OCI-LY1 (cell line): ENCODE measurements around the gene C2orf15.

ENCODE experiments used
- H2AFZ ChIP-seq: fragments of 200-600 bp; sonication (generic), shearing (Covaris generic); 2 replicates; pipeline ENCODE4 v1.6.0; 2014; ENCODE audit warnings: antibody characterized with exemption, mild to moderate bottlenecking, low read length
- H3F3A ChIP-seq: fragments of 200-600 bp; sonication (generic), shearing (Covaris generic); 2 replicates; pipeline ENCODE4 v1.6.0; 2014; ENCODE audit warnings: mild to moderate bottlenecking, antibody characterized with exemption, low read length, moderate library complexity; ENCODE audit not compliant: insufficient read depth
- H3K27ac ChIP-seq: fragments of 200-600 bp; sonication (generic); 2 replicates; pipeline ENCODE4 v1.5.1; 2014; ENCODE audit warnings: low read length, mixed run types, mild to moderate bottlenecking, low read depth; ENCODE audit not compliant: poor library complexity, severe bottlenecking
- H3K27me3 ChIP-seq: fragments of 200-600 bp; sonication (generic); 2 replicates; pipeline ENCODE4 v1.6.0; 2014; ENCODE audit warnings: antibody characterized with exemption, mild to moderate bottlenecking, low read length, moderate library complexity; ENCODE audit not compliant: insufficient read depth
- H3K36me3 ChIP-seq: fragments of 200-600 bp; sonication (generic); 2 replicates; pipeline ENCODE4 v1.6.1; 2014; ENCODE audit warnings: mild to moderate bottlenecking, antibody characterized with exemption, low read length, moderate library complexity, mixed read lengths; ENCODE audit not compliant: insufficient read depth
- H3K4me1 ChIP-seq: fragments of 200-600 bp; sonication (generic); 2 replicates; pipeline ENCODE4 v1.5.1; 2014; ENCODE audit warnings: mild to moderate bottlenecking, low read length, moderate library complexity; ENCODE audit not compliant: insufficient read depth, severe bottlenecking
- H3K4me2 ChIP-seq: fragments of 200-600 bp; sonication (generic), shearing (Covaris generic); 2 replicates; pipeline ENCODE4 v1.6.1; 2014; ENCODE audit warnings: low read length
- H3K4me3 ChIP-seq: fragments of 200-600 bp; sonication (generic); 2 replicates; pipeline ENCODE4 v1.5.1; 2014; ENCODE audit warnings: low read length, low read depth, mild to moderate bottlenecking, mixed read lengths; ENCODE audit not compliant: poor library complexity, severe bottlenecking
- H3K79me2 ChIP-seq: fragments of 200-600 bp; shearing (Covaris generic); 2 replicates; pipeline ENCODE4 v1.6.1; 2016; ENCODE audit warnings: mixed run types, low read length, mixed read lengths; ENCODE audit not compliant: insufficient read depth
- H3K9ac ChIP-seq: fragments of 200-600 bp; sonication (generic), shearing (Covaris generic); 2 replicates; pipeline ENCODE4 v1.6.1; 2014; ENCODE audit warnings: mild to moderate bottlenecking, low read length, mixed read lengths
- H3K9me2 ChIP-seq: fragments of 200-600 bp; sonication (generic), shearing (Covaris generic); 2 replicates; pipeline ENCODE4 v1.6.1; 2014; ENCODE audit warnings: low read depth, mild to moderate bottlenecking, low read length, mixed read lengths
- H3K9me3 ChIP-seq: fragments of 200-600 bp; shearing (Covaris generic); 2 replicates; pipeline ENCODE4 v1.6.1; 2014; ENCODE audit warnings: low read length, mixed read lengths
- H4K20me1 ChIP-seq: fragments of 200-600 bp; sonication (generic), shearing (Covaris generic); 2 replicates; pipeline ENCODE4 v1.6.0; 2016; ENCODE audit warnings: mild to moderate bottlenecking, low read length; ENCODE audit not compliant: insufficient read depth
- EZH2 ChIP-seq: fragments of 200-600 bp; sonication (generic), shearing (Covaris generic); IDR thresholded peaks from 2 replicates; pipeline ENCODE4 v1.8.0; 2017; ENCODE audit warnings: borderline replicate concordance, mixed run types, mild to moderate bottlenecking, antibody characterized with exemption, low read length, moderate library complexity, mixed read lengths
- TF ChIP-seq, protein P1 (sequence below): fragments of 200-600 bp; sonication (generic), shearing (Covaris generic); IDR thresholded peaks from 2 replicates; pipeline ENCODE4 v1.5.1; 2017; ENCODE audit warnings: mild to moderate bottlenecking, antibody characterized with exemption, low read length, moderate library complexity, mixed read lengths

C2orf15 gene

DNA sequence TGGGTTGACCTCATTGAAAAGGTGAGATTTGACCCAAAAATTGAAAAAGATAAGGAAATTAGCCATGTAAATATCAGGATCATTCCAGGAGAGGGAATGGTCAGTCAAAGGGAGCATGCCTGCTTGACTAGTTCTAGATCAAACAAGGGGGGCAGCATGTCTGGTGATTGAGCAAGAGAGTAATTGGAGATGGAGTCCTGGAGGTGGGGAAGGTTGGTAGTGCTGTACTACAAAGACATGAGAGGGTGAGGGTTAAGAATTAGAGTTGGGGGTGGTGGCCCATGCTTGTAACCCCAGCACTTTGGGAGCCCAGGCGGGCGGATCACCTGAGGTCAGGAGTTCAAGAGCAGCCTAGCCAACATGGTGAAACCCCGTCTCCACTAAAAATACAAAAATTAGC lies 41.5 kb downstream of the C2orf15 start:
- Histone ChIP-seq H3K4me3 (no peak overlapping the region), H3F3A (no peaks in the 10 kb centered on the region), H3K79me2 (peaks cover 53% of the 10 kb centered on the region), H3K27ac (no peak overlapping the region), H3K4me2 (no peak overlapping the region), H4K20me1 (no peaks in the 10 kb centered on the region; the same call in 1 of the 2 replicates), H3K9me3 (no peaks in the 10 kb centered on the region), H3K4me1 (peaks cover 32% of the 10 kb centered on the region), H3K36me3 (0 out of 2 replicates have a peak, but pooled peaks cover 10% of the 10 kb centered on the region), H3K9ac (no peak overlapping the region), H3K27me3 (no peaks in the 10 kb centered on the region), H2AFZ (no peak overlapping the region), H3K9me2 (no peaks in the 10 kb centered on the region)
- TF ChIP-seq, protein P1, sequence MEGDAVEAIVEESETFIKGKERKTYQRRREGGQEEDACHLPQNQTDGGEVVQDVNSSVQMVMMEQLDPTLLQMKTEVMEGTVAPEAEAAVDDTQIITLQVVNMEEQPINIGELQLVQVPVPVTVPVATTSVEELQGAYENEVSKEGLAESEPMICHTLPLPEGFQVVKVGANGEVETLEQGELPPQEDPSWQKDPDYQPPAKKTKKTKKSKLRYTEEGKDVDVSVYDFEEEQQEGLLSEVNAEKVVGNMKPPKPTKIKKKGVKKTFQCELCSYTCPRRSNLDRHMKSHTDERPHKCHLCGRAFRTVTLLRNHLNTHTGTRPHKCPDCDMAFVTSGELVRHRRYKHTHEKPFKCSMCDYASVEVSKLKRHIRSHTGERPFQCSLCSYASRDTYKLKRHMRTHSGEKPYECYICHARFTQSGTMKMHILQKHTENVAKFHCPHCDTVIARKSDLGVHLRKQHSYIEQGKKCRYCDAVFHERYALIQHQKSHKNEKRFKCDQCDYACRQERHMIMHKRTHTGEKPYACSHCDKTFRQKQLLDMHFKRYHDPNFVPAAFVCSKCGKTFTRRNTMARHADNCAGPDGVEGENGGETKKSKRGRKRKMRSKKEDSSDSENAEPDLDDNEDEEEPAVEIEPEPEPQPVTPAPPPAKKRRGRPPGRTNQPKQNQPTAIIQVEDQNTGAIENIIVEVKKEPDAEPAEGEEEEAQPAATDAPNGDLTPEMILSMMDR: no peak
- no peak for TF ChIP-seq EZH2

DNA sequence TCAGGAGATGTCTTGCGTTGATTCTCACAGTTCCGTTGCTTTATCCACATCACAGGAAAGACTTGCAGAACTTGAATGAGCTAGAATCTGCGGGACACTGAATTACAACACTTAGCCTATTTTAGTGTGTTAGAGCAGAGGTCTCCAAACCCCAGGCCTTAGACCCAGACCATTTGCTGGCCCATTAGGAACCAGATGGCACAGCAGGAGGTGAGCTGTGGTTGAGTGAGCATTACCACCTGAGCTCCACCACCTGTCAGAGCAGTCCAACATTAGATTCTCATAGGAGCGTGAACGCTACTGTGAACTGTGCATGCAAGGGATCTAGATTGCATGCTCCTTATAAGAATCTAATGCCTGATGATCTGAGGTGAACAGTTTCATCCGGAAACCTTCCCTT lies 43.3 kb downstream of the C2orf15 start:
- H3K36me3 ChIP-seq: peaks cover 18% of the 10 kb centered on the region
- no peak for TF ChIP-seq EZH2
- TF ChIP-seq, protein P1: no peak
- H3K79me2 ChIP-seq: peaks cover 48% of the 10 kb centered on the region

DNA sequence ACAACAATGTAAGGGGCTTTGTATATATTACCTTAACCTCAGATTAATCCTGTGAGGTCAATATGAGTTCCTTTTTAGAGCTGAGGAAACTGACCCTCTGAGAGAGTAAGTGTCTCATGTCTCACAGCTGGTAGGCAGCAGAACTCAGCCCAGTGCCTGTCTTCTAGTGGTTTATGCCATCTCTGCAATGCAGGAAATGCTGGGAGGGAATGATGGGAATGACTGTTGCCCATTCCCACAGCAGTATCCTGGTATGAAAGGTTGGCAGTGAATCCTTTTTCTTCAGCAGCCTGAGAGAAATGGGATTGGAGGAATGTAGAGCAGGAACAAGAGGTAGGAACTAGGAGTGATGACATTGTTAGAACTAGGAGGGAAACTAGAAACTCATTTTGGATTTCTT lies 45.5 kb downstream of the C2orf15 start:
- H3K4me2 ChIP-seq: no peak overlapping the region
- peaks cover 38% of the 10 kb centered on the region for H3K36me3 ChIP-seq
- no peaks in the 10 kb centered on the region; the same call in 1 of the 2 replicates for H4K20me1 ChIP-seq
- H3K9ac ChIP-seq: no peak overlapping the region
- H3K4me3 ChIP-seq: no peak overlapping the region
- no peaks in the 10 kb centered on the region for H3F3A ChIP-seq
- TF ChIP-seq EZH2: no peak
- TF ChIP-seq, protein P1: no peak
- H3K9me3 ChIP-seq: no peaks in the 10 kb centered on the region
- peaks cover 28% of the 10 kb centered on the region for H3K79me2 ChIP-seq
- H3K9me2 ChIP-seq: no peaks in the 10 kb centered on the region
- H3K27me3 ChIP-seq: no peaks in the 10 kb centered on the region
- no peak overlapping the region for H2AFZ ChIP-seq
- H3K27ac ChIP-seq: no peak overlapping the region
- H3K4me1 ChIP-seq: peaks cover 9% of the 10 kb centered on the region

More for the DNA sequence above, 43.3 kb downstream of the C2orf15 start:
- H3K27ac ChIP-seq: no peak overlapping the region
- H2AFZ ChIP-seq: no peak overlapping the region
- no peak overlapping the region for H3K4me3 ChIP-seq
- H3K9me3 ChIP-seq: no peaks in the 10 kb centered on the region
- no peak overlapping the region for H3K4me2 ChIP-seq
- no peak overlapping the region for H3K9ac ChIP-seq
- H3K27me3 ChIP-seq: no peaks in the 10 kb centered on the region
- H3K4me1 ChIP-seq: peaks cover 22% of the 10 kb centered on the region
- no peaks in the 10 kb centered on the region for H3F3A ChIP-seq
- no peaks in the 10 kb centered on the region; the same call in 1 of the 2 replicates for H4K20me1 ChIP-seq
- H3K9me2 ChIP-seq: no peaks in the 10 kb centered on the region
